ENCODE measurements around the gene OR8G5.

- TF ChIP-seq CTCF (IDR thresholded peaks at IDR 0.05): no peak
- TF ChIP-seq, protein P1, sequence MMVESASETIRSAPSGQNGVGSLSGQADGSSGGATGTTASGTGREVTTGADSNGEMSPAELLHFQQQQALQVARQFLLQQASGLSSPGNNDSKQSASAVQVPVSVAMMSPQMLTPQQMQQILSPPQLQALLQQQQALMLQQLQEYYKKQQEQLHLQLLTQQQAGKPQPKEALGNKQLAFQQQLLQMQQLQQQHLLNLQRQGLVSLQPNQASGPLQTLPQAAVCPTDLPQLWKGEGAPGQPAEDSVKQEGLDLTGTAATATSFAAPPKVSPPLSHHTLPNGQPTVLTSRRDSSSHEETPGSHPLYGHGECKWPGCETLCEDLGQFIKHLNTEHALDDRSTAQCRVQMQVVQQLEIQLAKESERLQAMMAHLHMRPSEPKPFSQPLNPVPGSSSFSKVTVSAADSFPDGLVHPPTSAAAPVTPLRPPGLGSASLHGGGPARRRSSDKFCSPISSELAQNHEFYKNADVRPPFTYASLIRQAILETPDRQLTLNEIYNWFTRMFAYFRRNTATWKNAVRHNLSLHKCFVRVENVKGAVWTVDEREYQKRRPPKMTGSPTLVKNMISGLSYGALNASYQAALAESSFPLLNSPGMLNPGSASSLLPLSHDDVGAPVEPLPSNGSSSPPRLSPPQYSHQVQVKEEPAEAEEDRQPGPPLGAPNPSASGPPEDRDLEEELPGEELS (CRISPR knock-in tag; IDR thresholded peaks at IDR 0.05): no peak
- TF ChIP-seq, protein P2, sequence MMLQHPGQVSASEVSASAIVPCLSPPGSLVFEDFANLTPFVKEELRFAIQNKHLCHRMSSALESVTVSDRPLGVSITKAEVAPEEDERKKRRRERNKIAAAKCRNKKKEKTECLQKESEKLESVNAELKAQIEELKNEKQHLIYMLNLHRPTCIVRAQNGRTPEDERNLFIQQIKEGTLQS (CRISPR knock-in tag; conservative IDR thresholded peaks at IDR 0.05): no peak
- TF ChIP-seq, protein P3, sequence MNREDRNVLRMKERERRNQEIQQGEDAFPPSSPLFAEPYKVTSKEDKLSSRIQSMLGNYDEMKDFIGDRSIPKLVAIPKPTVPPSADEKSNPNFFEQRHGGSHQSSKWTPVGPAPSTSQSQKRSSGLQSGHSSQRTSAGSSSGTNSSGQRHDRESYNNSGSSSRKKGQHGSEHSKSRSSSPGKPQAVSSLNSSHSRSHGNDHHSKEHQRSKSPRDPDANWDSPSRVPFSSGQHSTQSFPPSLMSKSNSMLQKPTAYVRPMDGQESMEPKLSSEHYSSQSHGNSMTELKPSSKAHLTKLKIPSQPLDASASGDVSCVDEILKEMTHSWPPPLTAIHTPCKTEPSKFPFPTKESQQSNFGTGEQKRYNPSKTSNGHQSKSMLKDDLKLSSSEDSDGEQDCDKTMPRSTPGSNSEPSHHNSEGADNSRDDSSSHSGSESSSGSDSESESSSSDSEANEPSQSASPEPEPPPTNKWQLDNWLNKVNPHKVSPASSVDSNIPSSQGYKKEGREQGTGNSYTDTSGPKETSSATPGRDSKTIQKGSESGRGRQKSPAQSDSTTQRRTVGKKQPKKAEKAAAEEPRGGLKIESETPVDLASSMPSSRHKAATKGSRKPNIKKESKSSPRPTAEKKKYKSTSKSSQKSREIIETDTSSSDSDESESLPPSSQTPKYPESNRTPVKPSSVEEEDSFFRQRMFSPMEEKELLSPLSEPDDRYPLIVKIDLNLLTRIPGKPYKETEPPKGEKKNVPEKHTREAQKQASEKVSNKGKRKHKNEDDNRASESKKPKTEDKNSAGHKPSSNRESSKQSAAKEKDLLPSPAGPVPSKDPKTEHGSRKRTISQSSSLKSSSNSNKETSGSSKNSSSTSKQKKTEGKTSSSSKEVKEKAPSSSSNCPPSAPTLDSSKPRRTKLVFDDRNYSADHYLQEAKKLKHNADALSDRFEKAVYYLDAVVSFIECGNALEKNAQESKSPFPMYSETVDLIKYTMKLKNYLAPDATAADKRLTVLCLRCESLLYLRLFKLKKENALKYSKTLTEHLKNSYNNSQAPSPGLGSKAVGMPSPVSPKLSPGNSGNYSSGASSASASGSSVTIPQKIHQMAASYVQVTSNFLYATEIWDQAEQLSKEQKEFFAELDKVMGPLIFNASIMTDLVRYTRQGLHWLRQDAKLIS (CRISPR knock-in tag; IDR thresholded peaks at IDR 0.05; ENCODE audit: borderline replicate concordance): no peak
- no peak for TF ChIP-seq RELA (CRISPR knock-in tag; IDR thresholded peaks at IDR 0.05; ENCODE audit: borderline replicate concordance)
- TF ChIP-seq ESRRA (CRISPR knock-in tag; IDR thresholded peaks at IDR 0.05; ENCODE audit: borderline replicate concordance): no peak
- TF ChIP-seq, protein P4, sequence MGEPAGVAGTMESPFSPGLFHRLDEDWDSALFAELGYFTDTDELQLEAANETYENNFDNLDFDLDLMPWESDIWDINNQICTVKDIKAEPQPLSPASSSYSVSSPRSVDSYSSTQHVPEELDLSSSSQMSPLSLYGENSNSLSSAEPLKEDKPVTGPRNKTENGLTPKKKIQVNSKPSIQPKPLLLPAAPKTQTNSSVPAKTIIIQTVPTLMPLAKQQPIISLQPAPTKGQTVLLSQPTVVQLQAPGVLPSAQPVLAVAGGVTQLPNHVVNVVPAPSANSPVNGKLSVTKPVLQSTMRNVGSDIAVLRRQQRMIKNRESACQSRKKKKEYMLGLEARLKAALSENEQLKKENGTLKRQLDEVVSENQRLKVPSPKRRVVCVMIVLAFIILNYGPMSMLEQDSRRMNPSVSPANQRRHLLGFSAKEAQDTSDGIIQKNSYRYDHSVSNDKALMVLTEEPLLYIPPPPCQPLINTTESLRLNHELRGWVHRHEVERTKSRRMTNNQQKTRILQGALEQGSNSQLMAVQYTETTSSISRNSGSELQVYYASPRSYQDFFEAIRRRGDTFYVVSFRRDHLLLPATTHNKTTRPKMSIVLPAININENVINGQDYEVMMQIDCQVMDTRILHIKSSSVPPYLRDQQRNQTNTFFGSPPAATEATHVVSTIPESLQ (CRISPR knock-in tag; IDR thresholded peaks at IDR 0.05): no peak
- no peak for TF ChIP-seq NR1H2 (CRISPR knock-in tag; IDR thresholded peaks at IDR 0.05)
- TF ChIP-seq MXD4 (CRISPR knock-in tag; IDR thresholded peaks at IDR 0.05; ENCODE audit: borderline replicate concordance): no peak
- no peak for TF ChIP-seq NFYB (CRISPR knock-in tag; conservative IDR thresholded peaks at IDR 0.05; ENCODE audit: low read depth)
These were observed 57.0 kb downstream of the OR8G5 start for GRCh38 chr11:124313131-124313530.

All from WTC11 (cell line).